D721Med (cell line): ENCODE data around the gene MAP2.

Experiments used
- DNase-seq: peaks from one replicate; pipeline ENCODE4 v3.0.0; 2011; ENCODE audit warnings: low spot score; ENCODE audit not compliant: insufficient read length
- FAIRE-seq: peaks from 2 replicates; lab custom pipeline; 2011; peaks lifted over from hg19 to GRCh38; lab: Jason Lieb, UNC
- TF ChIP-seq, protein P1 (sequence below): IDR thresholded peaks from 2 replicates; pipeline ENCODE4 v1.5.1; 2012; ENCODE audit warnings: mild to moderate bottlenecking, control low read depth; ENCODE audit not compliant: insufficient read depth; ENCODE audit errors: missing control alignments

MAP2 gene

DNA sequence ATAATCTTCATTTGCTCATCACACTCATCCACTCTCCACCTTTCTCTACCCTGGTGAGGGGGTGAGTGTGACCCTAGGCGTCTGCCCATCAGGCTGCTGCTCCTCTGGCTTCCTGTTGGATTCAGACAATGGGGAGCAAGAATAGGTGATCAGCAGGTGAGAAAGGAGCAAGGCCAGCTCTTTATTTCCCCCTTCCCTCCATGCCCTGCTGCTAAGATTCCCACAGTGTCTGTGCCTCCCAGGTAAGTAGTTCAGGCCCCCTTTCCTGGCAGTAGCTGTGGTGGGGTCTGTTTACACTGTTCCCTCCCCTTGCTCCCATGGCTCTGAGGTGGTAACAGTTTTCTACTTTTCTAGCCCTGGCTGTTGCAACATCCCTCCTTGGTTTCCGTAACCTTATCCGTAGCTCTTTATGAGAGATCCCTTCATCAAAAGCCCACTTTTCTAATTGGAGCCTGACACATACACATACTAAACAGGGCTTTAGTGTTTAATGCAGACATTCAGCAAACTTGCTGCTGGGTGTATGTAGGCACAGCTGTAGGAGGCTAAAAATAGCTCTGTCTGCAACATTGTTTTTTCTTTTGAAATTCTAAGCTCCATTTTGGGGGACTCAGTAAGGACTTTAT lies 27.5 kb downstream of the MAP2 start:
- no peak for FAIRE-seq
- DNase-seq, result no peak
- TF ChIP-seq, protein P1, sequence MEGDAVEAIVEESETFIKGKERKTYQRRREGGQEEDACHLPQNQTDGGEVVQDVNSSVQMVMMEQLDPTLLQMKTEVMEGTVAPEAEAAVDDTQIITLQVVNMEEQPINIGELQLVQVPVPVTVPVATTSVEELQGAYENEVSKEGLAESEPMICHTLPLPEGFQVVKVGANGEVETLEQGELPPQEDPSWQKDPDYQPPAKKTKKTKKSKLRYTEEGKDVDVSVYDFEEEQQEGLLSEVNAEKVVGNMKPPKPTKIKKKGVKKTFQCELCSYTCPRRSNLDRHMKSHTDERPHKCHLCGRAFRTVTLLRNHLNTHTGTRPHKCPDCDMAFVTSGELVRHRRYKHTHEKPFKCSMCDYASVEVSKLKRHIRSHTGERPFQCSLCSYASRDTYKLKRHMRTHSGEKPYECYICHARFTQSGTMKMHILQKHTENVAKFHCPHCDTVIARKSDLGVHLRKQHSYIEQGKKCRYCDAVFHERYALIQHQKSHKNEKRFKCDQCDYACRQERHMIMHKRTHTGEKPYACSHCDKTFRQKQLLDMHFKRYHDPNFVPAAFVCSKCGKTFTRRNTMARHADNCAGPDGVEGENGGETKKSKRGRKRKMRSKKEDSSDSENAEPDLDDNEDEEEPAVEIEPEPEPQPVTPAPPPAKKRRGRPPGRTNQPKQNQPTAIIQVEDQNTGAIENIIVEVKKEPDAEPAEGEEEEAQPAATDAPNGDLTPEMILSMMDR, result no peak

DNA sequence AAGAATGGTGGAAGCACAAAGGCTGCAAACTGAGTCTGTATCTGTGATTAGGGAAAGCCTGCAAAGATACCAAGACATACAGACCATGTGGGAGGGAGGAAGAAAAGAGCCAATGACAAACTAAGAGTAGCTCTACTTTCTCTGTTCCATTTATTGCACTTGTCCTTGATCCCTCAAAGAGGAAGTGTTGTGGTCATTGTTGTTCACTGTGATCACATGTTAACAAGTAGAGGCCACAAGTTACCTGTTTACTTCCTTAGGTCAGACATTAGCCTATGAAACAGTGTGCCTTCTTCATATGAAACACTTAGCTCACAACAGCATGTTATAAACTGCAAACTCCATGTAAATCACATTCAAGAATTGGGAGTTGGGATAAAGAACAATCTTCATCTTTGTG lies 32.6 kb downstream of the MAP2 start:
- FAIRE-seq (no peak), DNase-seq (no peak)
- TF ChIP-seq, protein P1, result no peak

DNA sequence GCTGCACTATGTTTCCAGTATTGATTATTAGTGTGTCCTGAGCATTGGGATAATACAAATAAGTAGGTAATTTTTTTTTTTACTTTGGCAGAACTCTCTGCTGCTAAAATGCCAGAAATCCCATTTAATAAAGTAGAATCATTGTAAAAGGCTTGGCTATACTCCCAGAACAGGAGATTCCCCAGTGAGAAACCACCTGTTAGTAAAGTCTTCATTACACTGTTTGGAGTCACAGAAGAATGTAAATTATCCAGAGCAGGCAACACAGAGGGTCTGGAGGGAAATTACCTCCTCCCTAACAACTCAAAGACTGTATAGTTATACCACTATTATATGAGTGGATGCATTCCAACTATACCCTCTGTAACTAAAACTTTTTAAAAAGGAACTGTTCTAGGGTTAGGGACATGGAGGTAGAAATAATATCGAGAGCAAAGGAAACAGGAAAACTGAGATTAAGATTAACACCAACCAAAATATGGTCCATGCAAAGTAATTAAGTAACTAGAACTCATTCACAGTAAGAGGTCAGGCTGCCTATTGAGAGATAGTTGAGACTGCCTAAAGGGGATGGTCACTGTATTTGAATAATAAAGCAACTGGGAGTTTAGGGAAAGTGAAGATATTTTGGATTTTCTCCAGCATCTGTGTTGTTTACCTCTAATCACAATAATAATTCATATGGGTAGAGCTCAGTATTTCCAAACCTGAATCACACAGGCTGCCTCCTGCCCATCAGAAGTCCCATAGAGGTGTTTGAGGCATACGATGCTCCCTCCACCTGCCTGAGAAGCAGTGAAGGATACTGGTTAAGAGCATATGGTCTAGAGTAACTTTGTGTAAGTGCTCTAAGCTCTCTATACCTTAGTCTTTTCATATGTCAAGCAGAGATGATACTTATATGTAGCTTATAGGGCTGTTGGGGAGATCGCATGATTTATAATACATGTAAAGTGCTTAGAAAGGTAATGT lies 34.4 kb downstream of the MAP2 start:
- no peak for FAIRE-seq
- TF ChIP-seq, protein P1, result no peak

DNA sequence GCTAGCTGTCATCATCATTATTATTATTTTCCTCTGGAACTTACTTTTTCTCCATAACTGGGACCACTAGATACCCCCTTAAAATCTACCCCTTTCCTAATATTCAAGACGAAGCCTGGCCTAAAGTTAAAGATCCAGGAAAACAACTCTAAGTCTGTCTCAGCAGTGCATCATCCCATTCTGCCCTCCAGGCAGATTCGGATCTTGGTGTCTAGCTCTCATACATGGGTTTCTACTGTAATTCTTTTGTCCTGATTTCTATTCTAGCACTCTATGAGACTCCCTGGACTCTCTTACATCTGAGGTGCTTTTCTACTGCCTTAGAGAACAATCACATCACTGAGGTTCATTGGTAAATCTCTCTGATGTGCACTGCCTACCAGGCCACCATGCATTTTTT lies 35.5 kb downstream of the MAP2 start:
- DNase-seq (no peak), FAIRE-seq (no peak)
- TF ChIP-seq, protein P1, result no peak

More for the DNA sequence above, 34.4 kb downstream of the MAP2 start:
- DNase-seq, result no peak

GRCh38 chr2:209460151-209460761 lies 36.4 kb downstream of the MAP2 start:
- DNase-seq (no peak), FAIRE-seq (no peak)
- TF ChIP-seq, protein P1, result no peak

- FAIRE-seq (no peak), DNase-seq (no peak)
- TF ChIP-seq, protein P1, result no peak
Measured at GRCh38 chr2:209463226-209463625, 39.4 kb downstream of the MAP2 start.
